Activated T-helper 2 cell treated with anti-CD3 and anti-CD28 coated beads, Interferon-gamma antibody, Interleukin-2, Interleukin-4, amounts not matched to agents 10 μg/mL and 5 μg/mL and 100 μg/mL, durations not matched to agents 14 hours and 24 hours and 36 hours (primary cell): ENCODE data around the gene SPINT2. TPM values are rescaled to one million over a fixed set of nuclear protein-coding genes. Genes with fewer than 3 reads are reported as not detected.
"Not testable (repeated sequence)": the region's sequence is repeated elsewhere in the genome, so short reads cannot be mapped to it uniquely, and the experiment has no call there.

Experiments used
- DNase-seq: peaks from one replicate; pipeline ENCODE4 v3.0.0; 2021; ENCODE audit warnings: low spot score
- H3K27ac Mint-ChIP-seq: one replicate; pipeline ENCODE4 v1.8.0; 2021; ENCODE audit warnings: mixed read lengths
- H3K27me3 Mint-ChIP-seq: one replicate; pipeline ENCODE4 v1.8.0; 2021; ENCODE audit warnings: low read depth, mixed read lengths
- H3K36me3 Mint-ChIP-seq: one replicate; pipeline ENCODE4 v1.8.0; 2021; ENCODE audit warnings: low read depth, mixed read lengths
- H3K4me1 Mint-ChIP-seq: one replicate; pipeline ENCODE4 v1.8.0; 2021; ENCODE audit warnings: low read depth, mixed read lengths
- H3K4me3 Mint-ChIP-seq: one replicate; pipeline ENCODE4 v1.8.0; 2021; ENCODE audit warnings: low read depth, mild to moderate bottlenecking, moderate library complexity, mixed read lengths
- H3K9me3 Mint-ChIP-seq: one replicate; pipeline ENCODE4 v1.8.0; 2021; ENCODE audit warnings: mixed read lengths
- intact Hi-C: fragments of 100-400 bp; cut with micrococcal nuclease; formaldehyde crosslinking; loops from one replicate; pipeline ENCODE4 v1.15.1; 2023
- total RNA-seq: library from RNA; stranded (reverse); gene quantifications from 2 replicates; pipeline ENCODE4 v1.2.3, GENCODE V29; 2022

Gene SPINT2
- total RNA-seq, 1 donor from 2014 or later: 161 TPM

GRCh38 chr19:38227287-38228004 is 36.9 kb upstream of the SPINT2 start:
- peaks cover 14% of the 10 kb centered on the region for H3K4me1 Mint-ChIP-seq
- no peaks in the 10 kb centered on the region for H3K36me3 Mint-ChIP-seq
- H3K27ac Mint-ChIP-seq: no peak overlapping the region
- DNase-seq: no peak
- intact Hi-C loops: no loop called here
- peaks cover 53% of the 10 kb centered on the region for H3K27me3 Mint-ChIP-seq
- no peaks in the 10 kb centered on the region for H3K9me3 Mint-ChIP-seq
- H3K4me3 Mint-ChIP-seq: peak overlapping the region; percentile 43

GRCh38 chr19:38228005-38228377 is 36.4 kb upstream of the SPINT2 start:
- Mint-ChIP-seq H3K4me1 (peaks cover 14% of the 10 kb centered on the region), H3K27ac (no peak overlapping the region), H3K4me3 (peak overlapping the region; percentile 43), H3K36me3 (no peaks in the 10 kb centered on the region), H3K9me3 (no peaks in the 10 kb centered on the region), H3K27me3 (peaks cover 52% of the 10 kb centered on the region)
- intact Hi-C loops: no loop called here
- DNase-seq: no peak

- intact Hi-C loops: loop anchor here (1.0 kb wide), 1 partner anchor 107 kb away; the partner anchor contains the start of gene CATSPERG
- Mint-ChIP-seq H3K4me1 (peaks cover 10% of the 10 kb centered on the region), H3K27me3 (peaks cover 47% of the 10 kb centered on the region), H3K4me3 (peak overlapping the region; percentile 76), H3K9me3 (no peaks in the 10 kb centered on the region), H3K36me3 (no peaks in the 10 kb centered on the region), H3K27ac (no peak overlapping the region)
- no peak for DNase-seq
These were observed 35.6 kb upstream of the SPINT2 start for GRCh38 chr19:38228491-38229439.

- Mint-ChIP-seq H3K4me1 (peaks cover 10% of the 10 kb centered on the region), H3K36me3 (no peaks in the 10 kb centered on the region), H3K4me3 (peak overlapping the region; percentile 26), H3K9me3 (no peaks in the 10 kb centered on the region), H3K27me3 (peaks cover 43% of the 10 kb centered on the region), H3K27ac (no peak overlapping the region)
- intact Hi-C loops: loop anchor here (1.0 to 5.0 kb wide), 3 partner anchors 88 to 158 kb away; partner anchors contain the start of genes CATSPERG, GGN, KCNK6 and SPRED3
- peak; percentile 71 for DNase-seq
These were observed 34.7 kb upstream of the SPINT2 start for GRCh38 chr19:38229585-38230073.

- intact Hi-C loops: loop anchor here (5.0 kb wide), 2 partner anchors 87 to 157 kb away; partner anchors contain the start of genes GGN, KCNK6, SPRED3 and YIF1B
- peaks cover 42% of the 10 kb centered on the region for H3K27me3 Mint-ChIP-seq
- H3K9me3 Mint-ChIP-seq: not testable (repeated sequence)
These were observed 33.8 kb upstream of the SPINT2 start for GRCh38 chr19:38230506-38231133.

GRCh38 chr19:38231918-38232317 is 32.5 kb upstream of the SPINT2 start:
- no peaks in the 10 kb centered on the region for H3K36me3 Mint-ChIP-seq
- intact Hi-C loops: loop anchor here (5.0 kb wide), 2 partner anchors 85 to 155 kb away; partner anchors contain the start of genes GGN, KCNK6, SPRED3 and YIF1B

More at GRCh38 chr19:38230506-38231133, 33.8 kb upstream of the SPINT2 start:
- not testable (repeated sequence) for H3K36me3 Mint-ChIP-seq, H3K27ac Mint-ChIP-seq, H3K4me3 Mint-ChIP-seq, H3K4me1 Mint-ChIP-seq, DNase-seq

GRCh38 chr19:38233740-38234251 is 30.6 kb upstream of the SPINT2 start:
- Mint-ChIP-seq H3K27ac (no peak overlapping the region), H3K9me3 (no peaks in the 10 kb centered on the region), H3K36me3 (no peaks in the 10 kb centered on the region), H3K27me3 (peaks cover 21% of the 10 kb centered on the region), H3K4me3 (no peak overlapping the region), H3K4me1 (peaks cover 4% of the 10 kb centered on the region)
- peak; percentile 73 for DNase-seq
- intact Hi-C loops: loop anchor here (5.0 kb wide), 2 partner anchors 84 to 154 kb away; partner anchors contain the start of genes GGN, KCNK6, SPRED3 and YIF1B

More at GRCh38 chr19:38231918-38232317, 32.5 kb upstream of the SPINT2 start:
- no peak for DNase-seq
- Mint-ChIP-seq H3K27me3 (peaks cover 34% of the 10 kb centered on the region), H3K4me3 (no peak overlapping the region), H3K4me1 (peaks cover 8% of the 10 kb centered on the region), H3K27ac (no peak overlapping the region), H3K9me3 (no peaks in the 10 kb centered on the region)

GRCh38 chr19:38234615-38235014 is 29.8 kb upstream of the SPINT2 start:
- Mint-ChIP-seq H3K4me1 (peaks cover 4% of the 10 kb centered on the region), H3K27ac (no peak overlapping the region)

GRCh38 chr19:38239816-38240215 is 24.6 kb upstream of the SPINT2 start:
- H3K4me1 Mint-ChIP-seq: peaks cover 5% of the 10 kb centered on the region
- no peaks in the 10 kb centered on the region for H3K36me3 Mint-ChIP-seq
- H3K4me3 Mint-ChIP-seq: no peak overlapping the region
- DNase-seq: no peak
- intact Hi-C loops: loop anchor here (5.0 kb wide), 1 partner anchor 132 kb away; the partner anchor contains the start of gene PSMD8
- H3K9me3 Mint-ChIP-seq: no peaks in the 10 kb centered on the region
- no peaks in the 10 kb centered on the region for H3K27me3 Mint-ChIP-seq
- no peak overlapping the region for H3K27ac Mint-ChIP-seq

More at GRCh38 chr19:38234615-38235014, 29.8 kb upstream of the SPINT2 start:
- intact Hi-C loops: loop anchor here (5.0 kb wide), 2 partner anchors 83 to 153 kb away; partner anchors contain the start of genes GGN, KCNK6, SPRED3 and YIF1B
- H3K27me3 Mint-ChIP-seq: peaks cover 19% of the 10 kb centered on the region
- no peaks in the 10 kb centered on the region for H3K36me3 Mint-ChIP-seq
- no peak overlapping the region for H3K4me3 Mint-ChIP-seq
- H3K9me3 Mint-ChIP-seq: no peaks in the 10 kb centered on the region
- DNase-seq: no peak

GRCh38 chr19:38243279-38243673 is 21.1 kb upstream of the SPINT2 start:
- no peaks in the 10 kb centered on the region for H3K27me3 Mint-ChIP-seq
- DNase-seq: no peak
- H3K27ac Mint-ChIP-seq: no peak overlapping the region
- H3K36me3 Mint-ChIP-seq: no peaks in the 10 kb centered on the region
- intact Hi-C loops: loop anchor here (5.0 kb wide), 1 partner anchor 129 kb away; the partner anchor contains the start of gene PSMD8
- H3K4me1 Mint-ChIP-seq: peaks cover 8% of the 10 kb centered on the region
- H3K9me3 Mint-ChIP-seq: no peaks in the 10 kb centered on the region
- peak overlapping the region; percentile 74 for H3K4me3 Mint-ChIP-seq

GRCh38 chr19:38245826-38246498 is 18.4 kb upstream of the SPINT2 start:
- no peak for DNase-seq
- no peak overlapping the region for H3K27ac Mint-ChIP-seq
- H3K4me3 Mint-ChIP-seq: no peak overlapping the region
- peaks cover 10% of the 10 kb centered on the region for H3K4me1 Mint-ChIP-seq
- peaks cover 10% of the 10 kb centered on the region for H3K36me3 Mint-ChIP-seq
- intact Hi-C loops: no loop called here
- H3K27me3 Mint-ChIP-seq: no peaks in the 10 kb centered on the region
- no peaks in the 10 kb centered on the region for H3K9me3 Mint-ChIP-seq
